Neural crest cell (in vitro differentiated cells): Measurements from ENCODE around the gene HLA-DMA. TPM values are rescaled to one million over a fixed set of nuclear protein-coding genes. Genes with fewer than 3 reads are reported as not detected.

Source experiments
- DNase-seq: peaks from one replicate; pipeline ENCODE4 v3.0.0; 2021; ENCODE audit warnings: low read depth, mixed read lengths, low spot score
- H3K27ac Mint-ChIP-seq: one replicate; pipeline ENCODE4 v1.8.0; 2021; ENCODE audit warnings: mild to moderate bottlenecking, mixed read lengths; ENCODE audit not compliant: unreplicated experiment
- H3K27me3 Mint-ChIP-seq: 2 replicates; pipeline ENCODE4 v1.8.0; 2021; ENCODE audit warnings: low read depth, mild to moderate bottlenecking, mixed read lengths
- H3K36me3 Mint-ChIP-seq: 2 replicates; pipeline ENCODE4 v1.8.0; 2021; ENCODE audit warnings: low read depth, mild to moderate bottlenecking, mixed read lengths
- H3K4me1 Mint-ChIP-seq: 2 replicates; pipeline ENCODE4 v1.8.0; 2021; ENCODE audit warnings: mixed read lengths
- H3K4me3 Mint-ChIP-seq: one replicate; pipeline ENCODE4 v1.8.0; 2021; ENCODE audit warnings: mild to moderate bottlenecking, mixed read lengths
- H3K9me3 Mint-ChIP-seq: 2 replicates; pipeline ENCODE4 v1.8.0; 2021; ENCODE audit warnings: mixed read lengths
- total RNA-seq: library from RNA; stranded (reverse); gene quantifications from 2 replicates; pipeline ENCODE4 v1.2.1, GENCODE V29; 2021
- TF ChIP-seq, protein P1 (sequence below): fragments of 200-600 bp; sonication (generic); conservative IDR thresholded peaks from 2 replicates; pipeline ENCODE4 v1.5.0; 2021; ENCODE audit warnings: antibody characterized with exemption, mild to moderate bottlenecking

The HLA-DMA gene
- total RNA-seq, 1 donor from 2014 or later, result 1.7 TPM

DNA sequence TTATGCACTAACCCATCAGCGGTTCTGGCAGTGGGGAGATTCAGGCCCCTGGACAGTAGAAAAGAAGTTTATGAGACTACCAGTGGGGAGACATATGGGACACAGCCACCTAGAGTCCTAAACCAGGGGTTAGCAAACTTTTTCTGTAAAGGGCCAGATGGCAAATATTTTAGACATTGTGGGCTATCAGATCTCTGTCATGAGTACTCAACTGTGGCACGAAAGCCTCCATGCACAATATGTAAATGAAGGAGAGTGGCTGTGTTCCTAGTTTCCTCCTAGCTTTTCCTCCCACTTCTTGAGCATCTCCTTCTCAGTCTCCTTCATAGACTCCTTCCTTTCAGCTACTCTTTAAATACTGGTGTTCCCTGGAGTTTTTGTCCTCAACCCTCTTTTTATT, 3.3 kb upstream of the HLA-DMA start:
- H3K36me3 Mint-ChIP-seq, result no peaks in the 10 kb centered on the region
- DNase-seq, result no peak
- H3K9me3 Mint-ChIP-seq, result no peaks in the 10 kb centered on the region
- H3K4me1 Mint-ChIP-seq, result peaks cover 8% of the 10 kb centered on the region
- TF ChIP-seq, protein P1, sequence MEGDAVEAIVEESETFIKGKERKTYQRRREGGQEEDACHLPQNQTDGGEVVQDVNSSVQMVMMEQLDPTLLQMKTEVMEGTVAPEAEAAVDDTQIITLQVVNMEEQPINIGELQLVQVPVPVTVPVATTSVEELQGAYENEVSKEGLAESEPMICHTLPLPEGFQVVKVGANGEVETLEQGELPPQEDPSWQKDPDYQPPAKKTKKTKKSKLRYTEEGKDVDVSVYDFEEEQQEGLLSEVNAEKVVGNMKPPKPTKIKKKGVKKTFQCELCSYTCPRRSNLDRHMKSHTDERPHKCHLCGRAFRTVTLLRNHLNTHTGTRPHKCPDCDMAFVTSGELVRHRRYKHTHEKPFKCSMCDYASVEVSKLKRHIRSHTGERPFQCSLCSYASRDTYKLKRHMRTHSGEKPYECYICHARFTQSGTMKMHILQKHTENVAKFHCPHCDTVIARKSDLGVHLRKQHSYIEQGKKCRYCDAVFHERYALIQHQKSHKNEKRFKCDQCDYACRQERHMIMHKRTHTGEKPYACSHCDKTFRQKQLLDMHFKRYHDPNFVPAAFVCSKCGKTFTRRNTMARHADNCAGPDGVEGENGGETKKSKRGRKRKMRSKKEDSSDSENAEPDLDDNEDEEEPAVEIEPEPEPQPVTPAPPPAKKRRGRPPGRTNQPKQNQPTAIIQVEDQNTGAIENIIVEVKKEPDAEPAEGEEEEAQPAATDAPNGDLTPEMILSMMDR, result no peak
- peaks cover 7% of the 10 kb centered on the region for H3K27me3 Mint-ChIP-seq
- H3K27ac Mint-ChIP-seq, result no peak overlapping the region
- no peak overlapping the region for H3K4me3 Mint-ChIP-seq

DNA sequence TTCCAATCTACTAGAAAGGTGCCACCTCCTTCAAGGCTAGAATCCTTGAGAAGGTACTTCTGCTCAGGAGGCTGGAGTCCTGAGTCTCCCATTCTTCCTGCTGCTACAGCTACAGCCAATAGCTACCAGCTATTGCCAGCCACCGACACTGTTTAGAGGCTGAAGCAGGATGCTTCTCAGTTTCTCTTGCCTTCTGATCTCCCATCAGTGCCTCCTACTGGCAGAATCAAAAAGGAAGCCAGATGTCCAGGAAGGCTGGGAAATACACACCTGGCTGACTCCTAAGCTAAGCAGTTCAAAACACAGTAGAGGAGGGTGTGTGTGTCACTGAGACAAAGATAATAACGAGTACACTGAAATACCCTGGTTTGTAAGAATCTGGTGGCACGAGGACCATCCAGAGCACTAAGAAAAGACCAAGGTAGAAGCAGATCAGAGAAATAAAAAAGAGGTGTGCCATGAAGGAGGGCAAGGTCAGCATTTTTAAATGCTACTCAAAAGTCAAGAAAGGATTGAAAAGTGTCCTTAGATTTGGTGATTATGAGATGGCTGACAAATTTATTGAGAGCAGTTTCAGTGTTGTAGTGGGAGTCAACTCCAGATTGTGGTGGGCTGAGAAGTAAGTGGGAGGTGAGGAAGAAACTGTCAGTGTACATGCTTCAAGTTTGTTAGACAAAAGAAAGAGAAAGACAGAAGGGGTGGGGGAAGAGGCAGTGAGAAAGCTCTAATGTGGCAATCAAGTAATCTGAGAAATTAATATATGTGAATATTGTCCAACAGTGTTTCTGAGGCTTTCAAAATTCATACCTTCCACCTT, 2.3 kb upstream of the HLA-DMA start:
- Mint-ChIP-seq H3K4me3 (no peak overlapping the region), H3K36me3 (no peaks in the 10 kb centered on the region), H3K4me1 (peaks cover 8% of the 10 kb centered on the region), H3K9me3 (no peaks in the 10 kb centered on the region), H3K27me3 (peaks cover 7% of the 10 kb centered on the region), H3K27ac (no peak overlapping the region)
- TF ChIP-seq, protein P1, result peak; percentile 42
- DNase-seq, result no peak

DNA sequence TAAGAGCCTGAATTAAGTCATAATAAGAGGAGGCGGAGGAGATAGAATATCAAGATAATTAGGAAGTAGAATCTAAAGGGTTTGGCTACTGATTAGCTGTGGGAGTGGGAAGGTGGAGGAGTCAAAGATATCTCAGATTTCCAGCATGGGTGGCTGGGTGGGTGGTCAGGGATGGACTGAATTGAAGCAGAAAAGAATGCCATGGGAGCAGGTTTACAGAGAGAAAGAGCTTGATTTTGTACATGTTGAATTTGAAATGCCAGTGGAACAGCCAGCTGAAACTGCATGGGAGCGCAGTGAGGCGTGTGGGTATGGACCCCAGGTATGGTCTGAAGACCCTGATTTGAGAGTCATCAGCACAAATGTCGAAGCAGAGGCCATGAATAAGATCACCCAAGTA, 1.4 kb upstream of the HLA-DMA start:
- Mint-ChIP-seq H3K27me3 (peaks cover 7% of the 10 kb centered on the region), H3K27ac (no peak overlapping the region), H3K9me3 (no peaks in the 10 kb centered on the region), H3K4me3 (no peak overlapping the region), H3K4me1 (peaks cover 8% of the 10 kb centered on the region), H3K36me3 (no peaks in the 10 kb centered on the region)
- no peak for DNase-seq
- TF ChIP-seq, protein P1, result no peak

DNA sequence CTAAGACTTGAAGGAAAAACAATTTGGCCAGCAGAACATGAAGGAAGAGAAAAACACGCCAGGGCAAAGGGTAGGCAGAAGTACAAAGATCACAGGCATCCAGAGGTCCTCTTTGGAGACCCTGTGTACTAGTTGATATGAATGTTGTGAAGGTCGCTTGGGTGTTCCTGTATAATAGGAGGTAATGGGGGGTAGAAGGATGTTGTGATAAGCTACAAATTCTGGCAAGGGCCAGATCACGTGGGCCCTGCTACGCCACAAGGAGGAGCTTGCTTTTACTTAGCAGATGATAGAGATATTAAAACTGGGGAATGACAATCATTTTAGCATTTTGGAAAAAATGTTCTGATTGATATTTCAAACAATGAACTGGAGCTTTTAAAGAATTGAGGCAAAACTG, 878 bp upstream of the HLA-DMA start:
- DNase-seq, result no peak
- TF ChIP-seq, protein P1, result no peak
- no peaks in the 10 kb centered on the region for H3K9me3 Mint-ChIP-seq
- H3K27ac Mint-ChIP-seq, result no peak overlapping the region
- no peak overlapping the region for H3K4me3 Mint-ChIP-seq
- H3K4me1 Mint-ChIP-seq, result peaks cover 8% of the 10 kb centered on the region
- peaks cover 11% of the 10 kb centered on the region for H3K27me3 Mint-ChIP-seq
- no peaks in the 10 kb centered on the region for H3K36me3 Mint-ChIP-seq

DNA sequence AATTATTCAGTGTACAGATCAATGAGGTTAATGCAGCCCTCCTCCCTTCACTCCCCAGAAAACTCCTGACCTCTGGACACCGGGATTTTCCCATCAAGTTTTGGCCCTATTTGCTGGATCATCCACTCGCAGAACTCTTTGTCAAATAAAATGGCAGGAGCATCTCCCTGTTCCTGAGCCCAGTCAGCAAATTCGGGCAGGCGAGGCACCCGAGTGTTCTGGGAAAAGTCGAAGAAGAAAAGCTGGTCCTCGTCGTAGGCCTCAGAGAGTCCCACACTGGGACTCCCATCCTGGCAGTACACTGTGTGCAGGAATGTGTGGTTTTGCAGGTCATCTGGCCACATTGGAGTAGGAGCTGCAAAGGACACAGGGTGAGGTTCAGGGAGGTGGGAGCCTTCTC, 2.4 kb downstream of the HLA-DMA start:
- H3K9me3 Mint-ChIP-seq, result no peaks in the 10 kb centered on the region
- no peak overlapping the region for H3K27ac Mint-ChIP-seq
- no peak for DNase-seq
- H3K36me3 Mint-ChIP-seq, result no peaks in the 10 kb centered on the region
- H3K4me3 Mint-ChIP-seq, result no peak overlapping the region
- peaks cover 8% of the 10 kb centered on the region for H3K4me1 Mint-ChIP-seq
- TF ChIP-seq, protein P1, result no peak
- peaks cover 22% of the 10 kb centered on the region for H3K27me3 Mint-ChIP-seq
